Ectodermal cell (in vitro differentiated cells): ENCODE results near the gene CDH4.

Experiments
- H3K27ac ChIP-seq: 2 replicates; pipeline ENCODE4 v1.7.0; 2013; ENCODE audit warnings: mild to moderate bottlenecking, low read depth, low read length; ENCODE audit not compliant: insufficient read depth, poor library complexity, severe bottlenecking
- H3K27me3 ChIP-seq: 2 replicates; pipeline ENCODE4 v1.7.0; 2013; ENCODE audit warnings: mild to moderate bottlenecking, low read length; ENCODE audit not compliant: insufficient read depth, control insufficient read depth, poor library complexity, severe bottlenecking
- H3K36me3 ChIP-seq: one replicate; pipeline ENCODE4 v1.7.0; 2013; ENCODE audit warnings: low read length; ENCODE audit not compliant: control insufficient read depth, insufficient read depth
- H3K4me1 ChIP-seq: one replicate; pipeline ENCODE4 v1.7.0; 2013; ENCODE audit warnings: low read length; ENCODE audit not compliant: control insufficient read depth, insufficient read depth
- H3K4me3 ChIP-seq: 2 replicates; pipeline ENCODE4 v1.7.0; 2013; ENCODE audit warnings: low read depth, low read length, control low read depth; ENCODE audit not compliant: insufficient read depth
- H3K9me3 ChIP-seq: 2 replicates; pipeline ENCODE4 v1.7.0; 2013; ENCODE audit warnings: mild to moderate bottlenecking, low read length, moderate library complexity; ENCODE audit not compliant: control insufficient read depth
- WGBS, 2 experiments: methylation state at CpG; one replicate each; pipeline ENCODE4 v1.1.7; 2013; ENCODE audit warnings: missing lambda C conversion rate in 2 of 2; 5-methylcytosine and 5-hydroxymethylcytosine counted together

The CDH4 gene

GRCh38 chr20:61955668-61956395 is 703.8 kb downstream of the CDH4 start:
- H3K4me1 ChIP-seq = peaks cover 4% of the 10 kb centered on the region
- no peaks in the 10 kb centered on the region for H3K27me3 ChIP-seq
- WGBS, 2 experiments = 87 to 89% methylated on average over 6 of the region's 6 CpGs
- no peaks in the 10 kb centered on the region for H3K36me3 ChIP-seq
- H3K4me3 ChIP-seq = no peak overlapping the region
- no peak overlapping the region for H3K27ac ChIP-seq
- no peaks in the 10 kb centered on the region for H3K9me3 ChIP-seq

GRCh38 chr20:61956396-61957342 is 704.6 kb downstream of the CDH4 start:
- Histone ChIP-seq H3K4me1 (peaks cover 2% of the 10 kb centered on the region), H3K27ac (no peak overlapping the region), H3K36me3 (no peaks in the 10 kb centered on the region), H3K27me3 (no peaks in the 10 kb centered on the region), H3K4me3 (no peak overlapping the region), H3K9me3 (no peaks in the 10 kb centered on the region)
- 85 to 89% methylated on average over 11 to 12 of the region's 12 CpGs for WGBS, 2 experiments

GRCh38 chr20:61957961-61958715 is 706.1 kb downstream of the CDH4 start:
- Histone ChIP-seq H3K9me3 (no peaks in the 10 kb centered on the region), H3K4me3 (no peak overlapping the region), H3K27ac (no peak overlapping the region), H3K4me1 (no peaks in the 10 kb centered on the region), H3K27me3 (no peaks in the 10 kb centered on the region), H3K36me3 (no peaks in the 10 kb centered on the region)
- WGBS, 2 experiments = 91 to 92% methylated on average over 12 of the region's 12 CpGs

- no peaks in the 10 kb centered on the region for H3K36me3 ChIP-seq
- WGBS, 2 experiments = 84 to 87% methylated on average over 22 of the region's 22 CpGs
Observed at GRCh38 chr20:61958773-61959700, 707.0 kb downstream of the CDH4 start.

GRCh38 chr20:61960836-61961235 is 708.8 kb downstream of the CDH4 start:
- Histone ChIP-seq H3K27ac (no peak overlapping the region), H3K36me3 (no peaks in the 10 kb centered on the region), H3K27me3 (no peaks in the 10 kb centered on the region), H3K4me1 (no peaks in the 10 kb centered on the region), H3K4me3 (no peak overlapping the region), H3K9me3 (no peaks in the 10 kb centered on the region)
- 88 to 93% methylated on average over 12 of the region's 12 CpGs for WGBS, 2 experiments

More at GRCh38 chr20:61958773-61959700, 707.0 kb downstream of the CDH4 start:
- Histone ChIP-seq H3K9me3 (no peaks in the 10 kb centered on the region), H3K4me3 (no peak overlapping the region), H3K27me3 (no peaks in the 10 kb centered on the region), H3K27ac (no peak overlapping the region), H3K4me1 (no peaks in the 10 kb centered on the region)

- H3K4me3 ChIP-seq = no peak overlapping the region
- WGBS, 2 experiments = 76% methylated on average over 9 of the region's 9 CpGs
- H3K27ac ChIP-seq = no peak overlapping the region
- no peaks in the 10 kb centered on the region for H3K36me3 ChIP-seq
- no peaks in the 10 kb centered on the region for H3K27me3 ChIP-seq
- H3K4me1 ChIP-seq = no peaks in the 10 kb centered on the region
- no peaks in the 10 kb centered on the region for H3K9me3 ChIP-seq
Observed at GRCh38 chr20:61963149-61963548, 711.1 kb downstream of the CDH4 start.

- Histone ChIP-seq H3K27me3 (no peaks in the 10 kb centered on the region), H3K9me3 (no peaks in the 10 kb centered on the region), H3K4me3 (no peak overlapping the region), H3K27ac (no peak overlapping the region), H3K4me1 (no peaks in the 10 kb centered on the region), H3K36me3 (no peaks in the 10 kb centered on the region)
- WGBS, 2 experiments = 94 to 97% methylated on average over 8 of the region's 8 CpGs
Observed at GRCh38 chr20:61963885-61964674, 712.0 kb downstream of the CDH4 start.

GRCh38 chr20:61964675-61965605 is 712.9 kb downstream of the CDH4 start:
- Histone ChIP-seq H3K4me3 (no peak overlapping the region), H3K27ac (no peak overlapping the region), H3K27me3 (no peaks in the 10 kb centered on the region), H3K9me3 (no peaks in the 10 kb centered on the region), H3K4me1 (no peaks in the 10 kb centered on the region), H3K36me3 (no peaks in the 10 kb centered on the region)
- WGBS, 2 experiments = 85% methylated on average over 41 of the region's 41 CpGs
